AG09309 (cell line): Measurements from ENCODE around the gene HIVEP1.
"Not testable (repeated sequence)": the region's sequence is repeated elsewhere in the genome, so short reads cannot be mapped to it uniquely, and the experiment has no call there.

Source experiments
- DNase-seq: peaks from one replicate; pipeline ENCODE4 v3.0.0-alpha.2; 2010; ENCODE audit warnings: low read depth
- H3K4me3 ChIP-seq: 2 replicates; pipeline ENCODE4 v1.5.1; 2011; ENCODE audit warnings: mild to moderate bottlenecking, low read depth, low read length, moderate library complexity; ENCODE audit not compliant: control insufficient read depth
- TF ChIP-seq, protein P1 (sequence below): IDR thresholded peaks from 2 replicates; pipeline ENCODE4 v1.5.1; 2011; ENCODE audit warnings: mild to moderate bottlenecking, low read depth, low read length, inconsistent platforms; ENCODE audit not compliant: insufficient read depth, control insufficient read depth; ENCODE audit errors: missing control alignments

Gene HIVEP1

DNA sequence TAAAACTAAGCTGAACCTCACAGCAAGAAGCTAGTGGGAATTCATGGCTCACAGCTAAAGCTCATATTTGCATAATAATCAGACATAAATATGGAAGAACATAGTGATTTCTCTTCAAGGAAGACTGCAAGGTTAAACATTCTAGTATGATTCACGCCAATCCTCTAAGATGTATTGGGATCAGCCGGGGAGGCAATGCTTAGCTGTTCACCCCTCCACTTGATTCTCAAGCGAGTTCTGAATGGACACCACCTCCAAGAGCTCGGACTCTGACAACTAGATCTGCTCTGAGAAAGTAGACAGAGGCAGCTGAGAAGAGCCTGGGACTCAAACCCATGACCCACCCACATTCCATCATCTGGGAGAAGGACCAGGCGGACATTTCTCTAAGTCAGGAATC is 159.6 kb downstream of the HIVEP1 start:
- DNase-seq, result no peak
- TF ChIP-seq, protein P1, sequence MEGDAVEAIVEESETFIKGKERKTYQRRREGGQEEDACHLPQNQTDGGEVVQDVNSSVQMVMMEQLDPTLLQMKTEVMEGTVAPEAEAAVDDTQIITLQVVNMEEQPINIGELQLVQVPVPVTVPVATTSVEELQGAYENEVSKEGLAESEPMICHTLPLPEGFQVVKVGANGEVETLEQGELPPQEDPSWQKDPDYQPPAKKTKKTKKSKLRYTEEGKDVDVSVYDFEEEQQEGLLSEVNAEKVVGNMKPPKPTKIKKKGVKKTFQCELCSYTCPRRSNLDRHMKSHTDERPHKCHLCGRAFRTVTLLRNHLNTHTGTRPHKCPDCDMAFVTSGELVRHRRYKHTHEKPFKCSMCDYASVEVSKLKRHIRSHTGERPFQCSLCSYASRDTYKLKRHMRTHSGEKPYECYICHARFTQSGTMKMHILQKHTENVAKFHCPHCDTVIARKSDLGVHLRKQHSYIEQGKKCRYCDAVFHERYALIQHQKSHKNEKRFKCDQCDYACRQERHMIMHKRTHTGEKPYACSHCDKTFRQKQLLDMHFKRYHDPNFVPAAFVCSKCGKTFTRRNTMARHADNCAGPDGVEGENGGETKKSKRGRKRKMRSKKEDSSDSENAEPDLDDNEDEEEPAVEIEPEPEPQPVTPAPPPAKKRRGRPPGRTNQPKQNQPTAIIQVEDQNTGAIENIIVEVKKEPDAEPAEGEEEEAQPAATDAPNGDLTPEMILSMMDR, result no peak
- H3K4me3 ChIP-seq, result no peak overlapping the region

DNA sequence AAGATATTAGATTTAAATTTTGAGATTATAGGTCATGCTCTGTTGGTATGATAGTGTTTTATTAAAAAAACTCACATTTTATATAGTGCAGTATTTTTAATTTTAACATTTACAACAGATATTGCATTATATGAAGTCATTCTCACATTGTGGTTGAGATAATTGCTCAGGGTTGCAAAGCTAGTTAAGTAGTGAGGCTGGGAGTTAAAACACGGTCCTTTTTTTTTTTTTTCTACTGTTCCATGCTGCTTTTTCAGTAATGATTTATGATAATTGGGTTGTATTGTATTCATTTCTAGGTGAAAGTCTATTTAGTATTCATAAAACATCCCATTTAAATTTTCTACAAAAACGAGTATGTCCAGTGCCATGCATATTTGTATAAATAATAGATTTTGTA is 160.5 kb downstream of the HIVEP1 start:
- H3K4me3 ChIP-seq, result no peak overlapping the region
- TF ChIP-seq, protein P1, result no peak
- no peak for DNase-seq

DNA sequence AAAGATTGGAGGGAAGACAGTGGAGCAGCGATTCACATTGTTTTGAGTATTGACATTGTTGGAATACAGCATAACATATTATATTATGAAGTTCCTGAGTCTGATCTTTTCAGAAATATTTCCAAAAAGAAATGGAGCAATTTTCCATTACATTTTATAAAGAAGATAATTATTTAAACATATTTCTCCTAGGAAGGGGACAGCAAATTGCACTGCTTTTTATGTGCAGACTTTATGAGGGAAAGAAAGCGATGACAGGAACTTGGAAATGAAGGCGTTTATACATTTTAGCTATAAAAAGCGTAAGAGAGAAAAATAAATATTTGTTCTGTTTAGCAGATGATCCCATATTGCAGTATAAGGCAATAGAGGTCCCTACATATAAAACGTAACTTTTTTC is 161.1 kb downstream of the HIVEP1 start:
- TF ChIP-seq, protein P1, result no peak

DNA sequence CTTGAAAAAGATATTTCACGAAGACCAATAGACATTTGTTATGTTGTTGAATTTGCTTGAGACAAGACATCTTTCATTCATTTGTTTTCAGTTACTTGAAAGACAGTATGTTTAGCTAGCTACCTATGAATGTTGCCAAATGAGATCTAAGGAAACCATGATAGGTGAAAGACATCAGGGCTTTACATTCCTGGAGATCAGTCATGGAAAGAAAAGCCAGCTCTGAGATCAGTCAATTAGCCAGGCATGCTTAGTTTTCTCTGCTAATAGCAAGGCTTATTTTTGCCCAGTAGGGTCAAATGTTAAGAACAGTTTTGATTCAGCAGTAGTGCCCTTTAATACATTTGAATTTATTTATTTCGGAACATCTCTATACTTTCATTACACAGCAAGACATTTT is 161.5 kb downstream of the HIVEP1 start:
- no peak for DNase-seq
- H3K4me3 ChIP-seq, result no peak overlapping the region
- TF ChIP-seq, protein P1, result no peak

More for the DNA sequence above, 161.1 kb downstream of the HIVEP1 start:
- no peak overlapping the region for H3K4me3 ChIP-seq
- no peak for DNase-seq

DNA sequence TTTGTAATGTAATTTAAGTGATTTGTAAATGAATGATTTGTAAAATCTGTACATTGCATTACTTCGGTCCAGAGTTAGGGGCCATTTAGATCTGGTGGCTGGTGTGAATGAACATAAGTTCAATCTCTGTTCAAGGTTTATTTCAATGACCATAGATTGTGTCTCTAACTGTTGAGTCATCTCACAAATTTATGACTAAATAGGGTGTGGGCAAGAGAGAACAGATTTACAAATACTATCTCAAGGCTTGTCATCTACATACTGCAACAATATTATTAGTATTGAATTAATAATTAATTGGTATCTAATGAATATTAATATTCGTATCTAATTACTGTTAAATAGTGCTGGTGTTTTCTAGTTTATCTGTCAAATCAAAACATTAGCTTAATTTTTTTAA is 162.8 kb downstream of the HIVEP1 start:
- DNase-seq, result no peak
- TF ChIP-seq, protein P1, result no peak
- H3K4me3 ChIP-seq, result no peak overlapping the region

DNA sequence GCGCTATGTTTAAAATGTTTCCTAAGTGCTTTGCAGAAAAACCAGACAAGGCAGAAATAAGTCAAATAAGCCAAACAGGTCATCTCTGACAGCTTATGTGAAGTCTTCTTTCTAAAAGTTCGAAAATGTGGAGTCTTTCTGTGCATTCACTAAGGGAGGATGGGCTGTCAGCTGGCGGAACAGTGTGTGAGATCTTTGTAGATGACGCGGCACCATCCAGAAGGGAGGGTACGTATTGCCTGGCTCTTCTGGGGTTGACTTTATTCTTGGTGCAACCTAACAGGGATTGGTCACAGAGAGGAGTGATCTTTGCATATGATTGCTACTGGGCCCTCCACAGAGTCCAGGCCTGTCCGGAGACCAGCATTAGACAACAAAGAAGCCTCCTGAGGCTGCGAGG is 163.5 kb downstream of the HIVEP1 start:
- TF ChIP-seq, protein P1, result no peak
- no peak for DNase-seq

DNA sequence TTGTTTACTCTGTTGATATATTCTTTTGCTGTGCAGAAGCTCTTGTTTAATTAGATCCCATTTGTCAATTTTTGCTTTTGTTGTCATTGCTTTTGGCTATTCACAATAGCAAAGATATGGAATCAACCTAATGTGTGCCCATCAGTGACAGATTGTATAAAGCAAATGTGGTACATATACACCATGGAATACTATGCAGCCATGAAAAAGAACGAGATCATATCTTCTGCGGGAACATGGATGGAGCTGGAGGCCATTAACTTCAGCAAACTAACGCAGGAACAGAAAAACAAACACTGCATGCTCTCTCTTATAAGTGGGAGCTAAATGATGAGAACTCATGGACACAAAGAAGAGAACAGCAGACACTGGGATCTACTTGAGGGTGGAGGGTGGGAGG is 164.7 kb downstream of the HIVEP1 start:
- not testable (repeated sequence) for DNase-seq, H3K4me3 ChIP-seq

More for the DNA sequence above, 163.5 kb downstream of the HIVEP1 start:
- no peak overlapping the region for H3K4me3 ChIP-seq
